H9 (cell line): Measurements from ENCODE around the gene REXO2. TPM values are rescaled to one million over a fixed set of nuclear protein-coding genes. Genes with fewer than 3 reads are reported as not detected.

Experiments
- DNase-seq: peaks from one replicate; pipeline ENCODE4 v3.0.0-alpha.2; 2017
- H2AFZ ChIP-seq: one replicate; pipeline ENCODE4 v1.6.1; 2013; ENCODE audit warnings: mild to moderate bottlenecking, low read length, control low read depth, moderate library complexity
- H2AK5ac ChIP-seq: 2 replicates; pipeline ENCODE4 v1.6.1; 2013; ENCODE audit warnings: low read length, control low read depth, mixed read lengths; ENCODE audit not compliant: insufficient read length
- H2BK120ac ChIP-seq: one replicate; pipeline ENCODE4 v1.6.1; 2013; ENCODE audit warnings: low read depth, mild to moderate bottlenecking, low read length, control low read depth, inconsistent platforms; ENCODE audit not compliant: poor library complexity, severe bottlenecking
- H2BK12ac ChIP-seq: 2 replicates; pipeline ENCODE4 v1.6.1; 2013; ENCODE audit warnings: low read length, control low read depth, mixed read lengths, low read depth; ENCODE audit not compliant: insufficient read length
- H2BK15ac ChIP-seq: 2 replicates; pipeline ENCODE4 v1.6.1; 2013; ENCODE audit warnings: low read depth, low read length, control low read depth
- H2BK20ac ChIP-seq: one replicate; pipeline ENCODE4 v1.6.1; 2013; ENCODE audit warnings: low read depth, mild to moderate bottlenecking, low read length, control low read depth, inconsistent platforms; ENCODE audit not compliant: poor library complexity, severe bottlenecking
- H2BK5ac ChIP-seq: 2 replicates; pipeline ENCODE4 v1.6.1; 2013; ENCODE audit warnings: low read length, control low read depth, mixed read lengths; ENCODE audit not compliant: insufficient read length
- H3K14ac ChIP-seq: 2 replicates; pipeline ENCODE4 v1.6.1; 2013; ENCODE audit warnings: low read length, control low read depth; ENCODE audit not compliant: insufficient read depth
- H3K18ac ChIP-seq: 2 replicates; pipeline ENCODE4 v1.6.1; 2013; ENCODE audit warnings: low read depth, mild to moderate bottlenecking, mixed read lengths, low read length, control low read depth; ENCODE audit not compliant: insufficient read length
- H3K23ac ChIP-seq: 2 replicates; pipeline ENCODE4 v1.6.1; 2013; ENCODE audit warnings: low read length, control low read depth, mixed read lengths, low read depth; ENCODE audit not compliant: insufficient read length
- H3K23me2 ChIP-seq: 2 replicates; pipeline ENCODE4 v1.6.1; 2013; ENCODE audit warnings: low read depth, mild to moderate bottlenecking, mixed read lengths, low read length, control low read depth; ENCODE audit not compliant: insufficient read length, poor library complexity, severe bottlenecking
- H3K27ac ChIP-seq: 2 replicates; pipeline ENCODE4 v1.5.1; 2013; ENCODE audit warnings: low read length, control low read depth, mixed read lengths, low read depth; ENCODE audit not compliant: insufficient read length
- H3K27me3 ChIP-seq: 2 replicates; pipeline ENCODE4 v1.6.1; 2013; ENCODE audit warnings: low read length, control low read depth, inconsistent platforms; ENCODE audit not compliant: insufficient read depth
- H3K4ac ChIP-seq: 2 replicates; pipeline ENCODE4 v1.6.1; 2013; ENCODE audit warnings: low read depth, mild to moderate bottlenecking, control low read depth, inconsistent platforms, low read length, moderate library complexity
- H3K4me1 ChIP-seq: 2 replicates; pipeline ENCODE4 v1.6.1; 2013; ENCODE audit warnings: low read length, control low read depth, inconsistent platforms; ENCODE audit not compliant: insufficient read depth
- H3K4me2 ChIP-seq: 2 replicates; pipeline ENCODE4 v1.6.1; 2013; ENCODE audit warnings: low read length, control low read depth, mixed read lengths; ENCODE audit not compliant: insufficient read length, insufficient read depth
- H3K56ac ChIP-seq: 2 replicates; pipeline ENCODE4 v1.6.1; 2013; ENCODE audit warnings: low read depth, mild to moderate bottlenecking, mixed read lengths, low read length, control low read depth; ENCODE audit not compliant: insufficient read length
- H3K79me1 ChIP-seq: 2 replicates; pipeline ENCODE4 v1.6.1; 2013; ENCODE audit warnings: low read depth, mild to moderate bottlenecking, moderate library complexity, low read length, control low read depth, inconsistent platforms; ENCODE audit not compliant: insufficient read depth, poor library complexity, severe bottlenecking
- H3K79me2 ChIP-seq: 2 replicates; pipeline ENCODE4 v1.6.1; 2013; ENCODE audit warnings: low read length, control low read depth, inconsistent platforms; ENCODE audit not compliant: insufficient read depth
- H3K9ac ChIP-seq: 2 replicates; pipeline ENCODE4 v1.6.1; 2013; ENCODE audit warnings: low read length, control low read depth, mixed read lengths; ENCODE audit not compliant: insufficient read length; ENCODE audit errors: extremely low read depth
- H3K9me3 ChIP-seq: one replicate; pipeline ENCODE4 v1.6.1; 2013; ENCODE audit warnings: low read depth, low read length, inconsistent platforms; ENCODE audit not compliant: control insufficient read depth
- H3T11ph ChIP-seq: one replicate; pipeline ENCODE4 v1.6.1; 2013; ENCODE audit warnings: mild to moderate bottlenecking, low read length, control low read depth, inconsistent platforms
- H4K20me1 ChIP-seq: one replicate; pipeline ENCODE4 v1.6.1; 2013; ENCODE audit not compliant: control insufficient read depth, insufficient read length, insufficient read depth
- H4K5ac ChIP-seq: 2 replicates; pipeline ENCODE4 v1.6.1; 2013; ENCODE audit warnings: low read depth, mild to moderate bottlenecking, mixed read lengths, low read length, control low read depth; ENCODE audit not compliant: insufficient read length
- H4K8ac ChIP-seq: replicated peaks from 2 replicates; pipeline ENCODE4 v1.6.1; 2013; ENCODE audit warnings: low read length, control low read depth, mixed read lengths, low read depth; ENCODE audit not compliant: insufficient read length
- H4K91ac ChIP-seq: 2 replicates; pipeline ENCODE4 v1.6.1; 2013; ENCODE audit warnings: low read depth, mild to moderate bottlenecking, moderate library complexity, mixed read lengths, low read length, control low read depth; ENCODE audit not compliant: insufficient read length
- H3K27ac Mint-ChIP-seq, 3 experiments: 2 replicates in 2 of 3; 3 replicates in 1 of 3; pipeline ENCODE4 v1.8.0; 2020 to 2021; ENCODE audit warnings: mixed read lengths in 3 of 3, mild to moderate bottlenecking in 1 of 3, moderate library complexity in 1 of 3
- H3K27me3 Mint-ChIP-seq: 2 replicates; pipeline ENCODE4 v1.8.0; 2021; ENCODE audit warnings: low read depth, mild to moderate bottlenecking, moderate library complexity, mixed read lengths
- H3K36me3 Mint-ChIP-seq, 3 experiments: 2 replicates in 2 of 3; 3 replicates in 1 of 3; pipeline ENCODE4 v1.8.0; 2020 to 2021; ENCODE audit warnings: low read depth in 3 of 3, mixed read lengths in 3 of 3; ENCODE audit not compliant: insufficient read depth in 1 of 3
- H3K4me1 Mint-ChIP-seq, 2 experiments: 2 replicates each; pipeline ENCODE4 v1.8.0; 2020; ENCODE audit warnings: mixed read lengths in 2 of 2
- H3K4me3 Mint-ChIP-seq, 2 experiments: 2 replicates in 1 of 2; 3 replicates in 1 of 2; pipeline ENCODE4 v1.8.0; 2020 to 2021; ENCODE audit warnings: mild to moderate bottlenecking in 2 of 2, mixed read lengths in 2 of 2, moderate library complexity in 1 of 2
- H3K9me3 Mint-ChIP-seq, 2 experiments: 2 replicates in 1 of 2; 3 replicates in 1 of 2; pipeline ENCODE4 v1.8.0; 2020; ENCODE audit warnings: mild to moderate bottlenecking in 2 of 2, mixed read lengths in 2 of 2, moderate library complexity in 1 of 2
- WGBS: extraction: QIAGEN DNeasy Blood & Tissue Kit; methylation state at CpG from one replicate; pipeline ENCODE4 v1.1.7; 2013; ENCODE audit warnings: missing lambda C conversion rate, low lambda C conversion rate, mixed read lengths; ENCODE audit not compliant: insufficient read length; ENCODE audit errors: extremely low coverage; 5-methylcytosine and 5-hydroxymethylcytosine counted together
- total RNA-seq: library from RNA; stranded (reverse); gene quantifications from 2 replicates; pipeline ENCODE4 v1.2.1, GENCODE V29; 2021
- TF ChIP-seq, protein P1 (sequence below): fragments of 200-600 bp; sonication (generic); conservative IDR thresholded peaks from 3 replicates; pipeline ENCODE4 v1.8.0; 2021; ENCODE audit warnings: antibody characterized with exemption, mild to moderate bottlenecking

The REXO2 gene
- total RNA-seq, 1 experiment from 2014 or later = 92.8 TPM

DNA sequence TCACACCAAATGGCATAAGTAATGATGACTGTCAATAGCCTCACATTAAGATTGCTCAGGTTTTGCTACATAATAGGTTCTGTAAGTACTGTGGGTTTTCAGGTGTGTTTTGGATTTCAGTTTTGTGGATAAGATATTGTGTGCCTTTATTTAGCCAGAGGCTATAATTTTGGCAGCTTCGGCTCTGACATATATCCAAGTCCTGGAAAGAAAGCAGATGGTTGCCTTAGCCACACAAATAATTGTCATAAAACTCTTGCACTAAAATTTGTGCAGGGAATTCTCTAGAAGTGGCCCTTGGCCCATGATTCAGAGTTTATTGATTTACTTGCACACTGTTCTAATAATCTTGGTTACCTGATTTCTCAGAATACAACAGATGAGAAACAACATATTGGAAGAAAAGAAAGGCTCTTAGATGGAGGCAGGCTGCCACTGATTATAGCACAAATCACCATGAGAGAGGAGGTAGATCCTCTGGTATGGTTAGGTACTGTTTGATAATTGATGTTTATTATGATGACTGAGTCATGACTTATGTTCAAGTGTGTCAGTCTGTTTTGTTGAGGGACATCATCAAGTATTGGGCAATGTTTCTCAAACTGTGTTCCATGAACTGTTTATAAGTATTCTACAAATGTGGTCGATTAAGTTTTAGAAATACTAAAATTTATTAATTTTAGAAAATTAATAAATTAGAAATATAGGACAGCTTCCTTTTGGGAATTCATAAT is 9.6 kb downstream of the REXO2 start:
- H4K20me1 ChIP-seq = no peaks in the 10 kb centered on the region
- peaks cover 31 to 67% (median 48%) of the 10 kb centered on the region in 3 experiments; a peak in 6 of 7 replicates for H3K36me3 Mint-ChIP-seq
- H3K23ac ChIP-seq = no peak overlapping the region
- H2BK5ac ChIP-seq = no peak overlapping the region
- no peak overlapping the region for H3K14ac ChIP-seq
- H3K9me3 Mint-ChIP-seq = no peaks in the 10 kb centered on the region
- no peak overlapping the region for H3K9ac ChIP-seq
- H2BK120ac ChIP-seq = no peak overlapping the region
- no peak overlapping the region for H2AFZ ChIP-seq
- no peak overlapping the region for H4K5ac ChIP-seq
- no CpG with 5 or more reads among the region's 2 CpGs for WGBS
- H3K9me3 ChIP-seq = no peaks in the 10 kb centered on the region
- no peaks in the 10 kb centered on the region for H3K79me1 ChIP-seq
- no peaks in the 10 kb centered on the region for H3K27me3 ChIP-seq
- H2AK5ac ChIP-seq = no peak overlapping the region
- no peak overlapping the region for H4K8ac ChIP-seq
- H3K4me1 ChIP-seq = no peaks in the 10 kb centered on the region
- H3K56ac ChIP-seq = no peak overlapping the region
- no peak overlapping the region for H3K27ac Mint-ChIP-seq
- TF ChIP-seq, protein P1, sequence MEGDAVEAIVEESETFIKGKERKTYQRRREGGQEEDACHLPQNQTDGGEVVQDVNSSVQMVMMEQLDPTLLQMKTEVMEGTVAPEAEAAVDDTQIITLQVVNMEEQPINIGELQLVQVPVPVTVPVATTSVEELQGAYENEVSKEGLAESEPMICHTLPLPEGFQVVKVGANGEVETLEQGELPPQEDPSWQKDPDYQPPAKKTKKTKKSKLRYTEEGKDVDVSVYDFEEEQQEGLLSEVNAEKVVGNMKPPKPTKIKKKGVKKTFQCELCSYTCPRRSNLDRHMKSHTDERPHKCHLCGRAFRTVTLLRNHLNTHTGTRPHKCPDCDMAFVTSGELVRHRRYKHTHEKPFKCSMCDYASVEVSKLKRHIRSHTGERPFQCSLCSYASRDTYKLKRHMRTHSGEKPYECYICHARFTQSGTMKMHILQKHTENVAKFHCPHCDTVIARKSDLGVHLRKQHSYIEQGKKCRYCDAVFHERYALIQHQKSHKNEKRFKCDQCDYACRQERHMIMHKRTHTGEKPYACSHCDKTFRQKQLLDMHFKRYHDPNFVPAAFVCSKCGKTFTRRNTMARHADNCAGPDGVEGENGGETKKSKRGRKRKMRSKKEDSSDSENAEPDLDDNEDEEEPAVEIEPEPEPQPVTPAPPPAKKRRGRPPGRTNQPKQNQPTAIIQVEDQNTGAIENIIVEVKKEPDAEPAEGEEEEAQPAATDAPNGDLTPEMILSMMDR = no peak
- no peak overlapping the region for H2BK15ac ChIP-seq
- no peak overlapping the region for H4K91ac ChIP-seq
- peaks cover 7% of the 10 kb centered on the region; the same call in 1 of the 2 replicates for H3K79me2 ChIP-seq
- no peak overlapping the region for H2BK20ac ChIP-seq
- no peaks in the 10 kb centered on the region for H3K27me3 Mint-ChIP-seq
- no peak for DNase-seq
- H3K4ac ChIP-seq = no peak overlapping the region
- no peak overlapping the region for H3K4me2 ChIP-seq
- no peak overlapping the region for H3K27ac ChIP-seq
- no peaks in the 10 kb centered on the region for H3K23me2 ChIP-seq
- no peak overlapping the region for H3T11ph ChIP-seq
- H3K18ac ChIP-seq = no peak overlapping the region
- no peak overlapping the region for H3K4me3 Mint-ChIP-seq
- H2BK12ac ChIP-seq = no peak overlapping the region
- 0 out of 4 replicates have a peak, but pooled peaks cover 0 to 5% of the 10 kb centered on the region in 2 experiments for H3K4me1 Mint-ChIP-seq
